GM12801 (cell line): ENCODE measurements around the gene ABCC10.

Experiments
- CTCF ChIP-seq: IDR thresholded peaks from one replicate; pipeline ENCODE4 v1.5.1; 2011; ENCODE audit warnings: control low read depth; ENCODE audit not compliant: insufficient read length; ENCODE audit errors: extremely low read depth

The ABCC10 gene

DNA sequence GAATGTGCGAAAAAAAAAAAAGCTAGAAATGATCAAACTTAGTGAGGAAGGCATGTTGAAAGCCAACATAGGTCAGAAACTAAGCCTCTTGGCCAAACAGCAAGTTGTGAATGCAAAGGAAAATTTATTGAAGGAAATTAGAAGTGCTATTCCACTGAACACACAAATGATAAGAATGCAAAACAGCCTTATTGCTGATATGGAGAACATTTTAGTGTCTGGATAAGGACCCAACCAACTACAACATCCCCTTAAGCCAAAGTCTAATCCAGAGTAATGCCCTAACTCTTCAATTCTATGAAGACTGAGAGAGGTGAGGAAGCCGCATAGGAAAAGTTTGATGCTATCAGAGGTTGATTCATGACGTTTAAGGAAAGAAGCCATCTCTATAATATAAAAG is 5.5 kb upstream of the ABCC10 start:
- no peak for TF ChIP-seq CTCF

DNA sequence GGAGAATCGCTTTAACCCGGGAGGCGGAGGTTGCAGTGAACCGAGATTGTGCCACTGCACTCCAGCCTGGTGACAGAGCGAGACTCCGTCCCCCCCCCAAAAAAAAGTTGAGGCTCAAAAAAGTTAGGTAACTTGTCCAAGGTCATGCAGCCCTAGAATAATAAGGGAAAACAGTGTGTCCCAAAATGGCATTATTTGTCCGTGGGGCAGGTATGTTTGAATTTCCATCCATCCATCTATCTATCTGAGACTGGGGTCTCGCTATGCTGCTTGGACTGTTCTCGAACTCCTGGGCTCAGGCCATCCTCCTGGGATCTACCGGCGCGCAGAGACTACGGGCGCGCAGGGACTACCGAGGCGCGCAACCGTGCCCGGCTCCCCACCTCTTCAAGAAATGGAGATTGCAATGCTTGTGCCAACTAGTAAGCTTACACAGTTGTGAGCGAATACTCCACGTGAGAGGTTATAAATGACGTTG is 374 bp upstream of the ABCC10 start:
- TF ChIP-seq CTCF: no peak

DNA sequence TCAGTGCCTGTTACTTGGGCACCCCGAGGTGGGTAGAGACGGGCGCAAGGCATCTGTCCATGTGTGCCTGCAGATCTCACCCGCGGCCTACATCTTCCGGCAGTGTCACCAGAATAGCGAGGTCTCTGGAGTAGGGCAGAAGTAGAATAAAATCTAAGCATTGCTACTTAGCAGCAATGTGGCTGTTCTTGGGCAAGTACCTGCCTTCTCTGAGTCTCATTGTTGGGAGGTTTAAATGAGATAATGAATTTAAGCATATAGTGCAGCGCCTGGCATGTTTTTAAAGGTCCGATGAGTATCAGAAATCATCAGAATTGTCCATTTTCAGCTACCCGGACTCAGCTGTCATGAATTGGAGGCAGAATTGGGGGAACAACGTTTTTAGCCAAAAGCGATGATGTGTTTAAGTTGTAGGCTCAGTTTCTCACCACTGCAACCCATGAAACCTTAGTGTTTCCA is 800 bp downstream of the ABCC10 start:
- no peak for TF ChIP-seq CTCF

DNA sequence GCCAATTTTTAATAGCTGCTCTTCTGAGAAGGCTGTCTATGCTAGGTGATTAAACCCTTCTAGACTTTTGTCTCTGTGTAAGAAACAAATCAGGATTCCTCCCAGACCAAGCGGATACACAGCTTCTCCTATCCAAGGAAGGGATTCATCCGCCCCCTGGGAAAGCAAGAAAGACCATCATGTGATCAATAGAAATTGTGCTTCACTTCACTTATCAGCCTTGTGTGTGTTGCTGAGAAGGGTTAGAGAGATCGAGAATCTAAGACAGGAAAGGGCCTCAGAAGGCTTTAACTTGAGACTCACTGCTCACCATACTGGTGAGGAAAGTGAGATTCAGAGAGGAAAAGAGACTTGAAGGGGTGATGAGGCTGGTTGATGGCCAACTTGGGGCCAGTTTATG is 1.5 kb downstream of the ABCC10 start:
- TF ChIP-seq CTCF: no peak

GRCh38 chr6:43432009-43432945 is 4.9 kb downstream of the ABCC10 start:
- TF ChIP-seq CTCF: no peak

DNA sequence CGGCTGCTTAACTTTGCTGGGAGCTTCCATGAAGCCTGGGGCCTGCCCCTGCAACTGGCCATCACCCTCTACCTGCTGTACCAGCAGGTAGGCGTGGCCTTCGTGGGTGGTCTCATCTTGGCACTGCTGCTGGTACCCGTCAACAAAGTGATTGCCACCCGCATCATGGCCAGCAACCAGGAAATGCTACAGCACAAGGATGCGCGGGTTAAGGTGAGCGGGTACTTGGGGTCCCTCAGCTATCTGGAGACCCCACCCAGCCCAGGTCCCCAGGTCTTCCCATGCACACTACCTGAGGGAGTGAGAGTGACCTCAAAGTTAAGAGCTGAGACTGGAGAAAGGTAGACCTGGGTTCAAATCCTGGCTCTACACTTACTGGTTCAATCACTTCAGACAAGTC is 5.8 kb downstream of the ABCC10 start:
- no peak for TF ChIP-seq CTCF

DNA sequence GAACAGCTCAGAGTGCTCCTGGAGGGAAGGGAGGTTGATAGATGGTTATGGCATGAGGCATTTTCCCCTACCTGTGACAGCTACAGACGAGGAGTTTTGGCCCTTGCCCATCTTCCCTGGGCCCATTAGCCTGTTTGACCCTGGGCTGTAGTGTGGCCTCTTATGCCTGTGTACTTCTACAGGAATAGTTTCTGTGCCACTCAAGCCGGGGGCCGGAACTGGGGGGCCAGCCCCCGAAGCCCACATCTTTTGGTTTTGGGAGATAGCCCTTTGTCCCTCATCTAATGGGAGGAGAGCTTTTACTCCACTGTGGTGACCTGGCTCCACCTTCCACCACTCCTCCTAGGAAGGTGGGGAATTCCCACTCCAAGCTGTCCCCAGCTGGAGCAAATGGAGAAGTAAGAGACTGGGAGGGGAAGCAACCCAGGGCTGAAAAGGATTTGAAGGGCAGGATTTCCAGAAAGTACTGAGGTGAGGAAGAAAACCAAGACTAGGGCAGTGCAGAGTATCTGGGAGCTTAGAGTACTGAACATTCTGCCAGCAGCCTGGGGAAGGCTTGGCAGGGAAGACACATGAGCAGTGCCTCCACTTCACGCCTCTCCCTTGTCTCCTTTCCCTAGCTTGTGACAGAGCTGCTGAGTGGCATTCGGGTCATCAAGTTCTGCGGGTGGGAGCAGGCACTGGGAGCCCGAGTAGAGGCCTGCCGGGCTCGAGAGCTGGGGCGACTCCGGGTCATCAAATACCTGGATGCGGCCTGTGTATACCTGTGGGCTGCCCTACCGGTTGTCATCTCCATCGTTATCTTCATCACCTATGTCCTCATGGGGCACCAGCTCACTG is 6.9 kb downstream of the ABCC10 start:
- TF ChIP-seq CTCF: no peak
